Parathyroid adenoma (tissue), 2 donors: ENCODE data around the gene C21orf91.

Source experiments
- H2AFZ ChIP-seq: fragments of 300-600 bp; sonication (generic); one replicate; pipeline ENCODE4 v1.7.0; 2017; ENCODE audit warnings: antibody characterized with exemption, mild to moderate bottlenecking
- H3K27ac ChIP-seq: fragments of 300-600 bp; sonication (generic); one replicate; pipeline ENCODE4 v1.7.0; 2017
- H3K27me3 ChIP-seq: fragments of 300-600 bp; sonication (generic); one replicate; pipeline ENCODE4 v1.7.0; 2017; ENCODE audit warnings: low read length; ENCODE audit not compliant: control insufficient read depth, insufficient read depth
- H3K36me3 ChIP-seq: fragments of 300-600 bp; sonication (generic); one replicate; pipeline ENCODE4 v1.7.0; 2017; ENCODE audit warnings: low read length; ENCODE audit not compliant: control insufficient read depth, insufficient read depth
- H3K4me1 ChIP-seq: fragments of 300-600 bp; sonication (generic); one replicate; pipeline ENCODE4 v1.7.0; 2017; ENCODE audit warnings: control low read depth
- H3K4me2 ChIP-seq: fragments of 300-600 bp; sonication (generic); one replicate; pipeline ENCODE4 v1.7.0; 2017; ENCODE audit warnings: low read length
- H3K4me3 ChIP-seq: fragments of 300-600 bp; sonication (generic); one replicate; pipeline ENCODE4 v1.7.0; 2017; ENCODE audit warnings: low read depth, low read length
- H3K79me2 ChIP-seq: fragments of 300-600 bp; sonication (generic); one replicate; pipeline ENCODE4 v1.7.0; 2017; ENCODE audit warnings: control low read depth
- H3K9ac ChIP-seq: fragments of 300-600 bp; sonication (generic); one replicate; pipeline ENCODE4 v1.7.0; 2017; ENCODE audit warnings: mild to moderate bottlenecking
- H3K9me3 ChIP-seq: fragments of 300-600 bp; sonication (generic); one replicate; pipeline ENCODE4 v1.7.0; 2017; ENCODE audit warnings: low read length; ENCODE audit not compliant: control insufficient read depth
- CTCF ChIP-seq: fragments of 300-600 bp; sonication (generic); IDR thresholded peaks from one replicate; pipeline ENCODE4 v1.7.0; 2017; ENCODE audit warnings: antibody characterized with exemption, mild to moderate bottlenecking
- donor health status: primary hyperparathyroidism.

The C21orf91 gene

DNA sequence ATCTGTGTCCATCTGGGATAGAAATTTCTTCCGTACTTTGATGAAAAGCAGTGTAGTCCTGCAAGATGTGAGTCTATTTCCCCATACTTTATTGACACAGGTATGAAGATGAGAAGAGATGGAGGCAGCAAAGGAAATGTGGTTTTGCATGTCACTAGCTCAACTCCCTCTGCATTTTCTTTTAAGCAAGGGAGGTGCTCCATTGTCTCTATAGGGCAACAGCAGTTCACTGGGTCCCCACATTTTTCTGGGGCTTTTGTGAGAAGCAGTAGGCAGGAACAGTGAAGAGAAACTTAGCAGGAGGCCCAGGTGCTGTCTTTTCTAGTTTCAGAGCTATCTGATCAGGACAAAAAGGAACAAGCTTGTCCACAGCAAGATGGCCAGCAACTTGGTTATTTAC is 37.1 kb downstream of the C21orf91 start:
- Histone ChIP-seq H3K27me3 (no peaks in the 10 kb centered on the region), H3K9me3 (no peaks in the 10 kb centered on the region), H3K36me3 (no peaks in the 10 kb centered on the region), H3K4me2 (no peak overlapping the region), H3K9ac (no peak overlapping the region), H3K79me2 (no peaks in the 10 kb centered on the region), H3K4me1 (no peaks in the 10 kb centered on the region), H3K27ac (no peak overlapping the region), H3K4me3 (no peak overlapping the region), H2AFZ (no peak overlapping the region)
- no peak for TF ChIP-seq CTCF

DNA sequence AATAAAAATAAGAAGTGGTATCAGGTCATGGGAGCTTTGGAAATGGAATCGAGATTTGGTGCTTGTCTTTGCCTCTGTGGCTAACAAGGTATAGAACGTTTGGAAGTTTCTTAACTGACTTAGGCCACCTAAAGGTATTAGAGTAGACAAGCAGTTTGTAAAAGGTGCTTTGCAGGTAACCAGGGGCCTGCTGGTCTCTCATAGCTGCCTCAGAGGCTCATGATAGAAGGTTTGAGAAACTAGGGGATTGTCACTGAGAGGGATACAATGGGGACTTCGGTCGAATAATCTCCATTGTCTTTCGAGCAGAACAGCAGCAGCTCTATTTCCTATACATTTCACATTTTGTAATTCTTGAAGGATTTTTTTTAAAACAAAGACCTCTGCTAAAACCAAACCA is 37.6 kb downstream of the C21orf91 start:
- Histone ChIP-seq H3K36me3 (no peaks in the 10 kb centered on the region), H3K9me3 (no peaks in the 10 kb centered on the region), H3K4me1 (no peaks in the 10 kb centered on the region), H3K79me2 (no peaks in the 10 kb centered on the region), H3K9ac (no peak overlapping the region), H3K27me3 (no peaks in the 10 kb centered on the region), H3K27ac (no peak overlapping the region), H2AFZ (no peak overlapping the region), H3K4me2 (no peak overlapping the region), H3K4me3 (no peak overlapping the region)
- no peak for TF ChIP-seq CTCF

- no peaks in the 10 kb centered on the region for H3K4me1 ChIP-seq
- no peak overlapping the region for H3K4me2 ChIP-seq
- no peak overlapping the region for H3K27ac ChIP-seq
- no peak overlapping the region for H3K4me3 ChIP-seq
- H3K79me2 ChIP-seq: no peaks in the 10 kb centered on the region
- no peaks in the 10 kb centered on the region for H3K9me3 ChIP-seq
- TF ChIP-seq CTCF: no peak
- H2AFZ ChIP-seq: no peak overlapping the region
- no peaks in the 10 kb centered on the region for H3K27me3 ChIP-seq
- no peak overlapping the region for H3K9ac ChIP-seq
- H3K36me3 ChIP-seq: no peaks in the 10 kb centered on the region
Observed at GRCh38 chr21:17780539-17780938, 38.6 kb downstream of the C21orf91 start.

- H3K9ac ChIP-seq: no peak overlapping the region
- H3K9me3 ChIP-seq: no peaks in the 10 kb centered on the region
- no peaks in the 10 kb centered on the region for H3K79me2 ChIP-seq
- no peak overlapping the region for H2AFZ ChIP-seq
- H3K4me2 ChIP-seq: no peak overlapping the region
- H3K36me3 ChIP-seq: no peaks in the 10 kb centered on the region
- no peak overlapping the region for H3K4me3 ChIP-seq
- H3K4me1 ChIP-seq: no peaks in the 10 kb centered on the region
- H3K27me3 ChIP-seq: no peaks in the 10 kb centered on the region
- no peak overlapping the region for H3K27ac ChIP-seq
- no peak for TF ChIP-seq CTCF
Observed at GRCh38 chr21:17779980-17780379, 39.2 kb downstream of the C21orf91 start.

DNA sequence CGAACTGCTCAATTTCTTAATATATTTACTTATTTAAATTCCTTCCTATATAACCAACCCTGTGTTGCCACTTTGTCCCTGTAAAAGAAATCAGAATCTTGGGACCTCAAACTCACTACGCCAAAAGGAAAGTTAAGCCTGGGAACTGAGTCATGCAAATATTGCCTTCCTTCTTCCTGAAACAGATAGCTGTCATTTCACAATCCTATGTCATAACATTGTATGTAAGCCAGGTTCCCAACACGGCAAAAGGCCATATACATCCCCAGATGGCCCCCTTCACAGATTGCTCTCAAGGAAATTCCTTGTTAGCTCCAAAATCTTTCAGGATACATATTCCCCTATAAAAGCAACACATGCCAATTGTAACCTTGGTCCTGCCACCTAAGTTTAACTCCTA is 39.7 kb downstream of the C21orf91 start:
- H3K79me2 ChIP-seq: no peaks in the 10 kb centered on the region
- H3K9me3 ChIP-seq: no peaks in the 10 kb centered on the region
- H2AFZ ChIP-seq: no peak overlapping the region
- H3K9ac ChIP-seq: no peak overlapping the region
- H3K36me3 ChIP-seq: no peaks in the 10 kb centered on the region
- no peak overlapping the region for H3K27ac ChIP-seq
- no peak overlapping the region for H3K4me3 ChIP-seq
- no peak overlapping the region for H3K4me2 ChIP-seq
- no peaks in the 10 kb centered on the region for H3K27me3 ChIP-seq
- no peaks in the 10 kb centered on the region for H3K4me1 ChIP-seq
- TF ChIP-seq CTCF: no peak
